HG03280 (cell line): ENCODE measurements around the gene CAPN12.
"Not testable (repeated sequence)": the region's sequence is repeated elsewhere in the genome, so short reads cannot be mapped to it uniquely, and the experiment has no call there.

Experiments used
- ATAC-seq: cut with Tn5 transposase; IDR thresholded peaks from one replicate; pipeline ENCODE4 v1.9.1; 2021; ENCODE audit warnings: mild to moderate bottlenecking, moderate library complexity; ENCODE audit not compliant: unreplicated experiment

Gene CAPN12

DNA sequence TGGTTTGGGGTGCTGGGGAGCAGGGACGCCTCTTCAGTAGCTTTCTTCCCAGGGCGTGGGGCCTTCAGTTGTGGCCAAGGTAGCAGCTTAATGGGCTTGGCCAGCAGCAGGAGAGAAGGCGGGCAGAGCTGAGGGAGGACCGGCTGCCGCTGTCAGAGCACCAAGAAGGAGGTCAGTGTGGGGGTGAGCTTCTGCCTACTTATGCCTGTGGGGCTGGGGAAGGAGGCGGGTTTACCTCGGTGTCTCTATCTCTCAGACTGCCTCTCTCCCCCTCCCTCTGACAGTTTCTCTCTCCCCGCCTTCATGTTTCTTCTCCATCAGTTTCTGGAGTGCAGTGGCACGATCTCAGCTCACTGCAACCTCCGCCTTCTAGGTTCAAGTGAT lies at the start of gene CAPN12:
Gene CAPN12, minus strand, starts transcription at position 177 of the 384 bp plus-strand sequence. CDS start 309 bp downstream, outside the sequence.
- ATAC-seq = no peak

GRCh38 chr19:38793671-38794070 lies 49.4 kb upstream of the CAPN12 start:
- no peak for ATAC-seq

DNA sequence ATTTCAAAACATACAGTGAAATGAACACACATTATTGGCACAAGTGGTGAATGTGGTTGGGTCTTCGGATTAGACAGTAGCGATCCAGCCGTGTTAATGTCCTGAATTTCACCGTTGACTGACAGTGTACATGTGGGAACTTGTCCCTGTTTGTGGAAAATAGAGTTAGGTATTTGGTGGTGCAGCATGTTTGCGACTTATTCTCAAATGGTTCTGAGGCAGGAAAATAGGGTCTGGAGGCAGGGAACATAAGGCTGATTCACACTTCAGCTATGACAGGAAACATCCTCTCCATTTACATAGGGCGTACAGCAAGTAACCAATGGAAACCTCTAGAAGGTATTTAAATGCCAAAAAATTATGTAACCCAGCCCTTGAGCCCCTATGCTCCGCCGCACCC lies 48.9 kb upstream of the CAPN12 start:
- no peak for ATAC-seq

- ATAC-seq = no peak
Measured at GRCh38 chr19:38792250-38793111, 48.2 kb upstream of the CAPN12 start.

- ATAC-seq = not testable (repeated sequence)
Measured at GRCh38 chr19:38791451-38792064, 47.3 kb upstream of the CAPN12 start.

DNA sequence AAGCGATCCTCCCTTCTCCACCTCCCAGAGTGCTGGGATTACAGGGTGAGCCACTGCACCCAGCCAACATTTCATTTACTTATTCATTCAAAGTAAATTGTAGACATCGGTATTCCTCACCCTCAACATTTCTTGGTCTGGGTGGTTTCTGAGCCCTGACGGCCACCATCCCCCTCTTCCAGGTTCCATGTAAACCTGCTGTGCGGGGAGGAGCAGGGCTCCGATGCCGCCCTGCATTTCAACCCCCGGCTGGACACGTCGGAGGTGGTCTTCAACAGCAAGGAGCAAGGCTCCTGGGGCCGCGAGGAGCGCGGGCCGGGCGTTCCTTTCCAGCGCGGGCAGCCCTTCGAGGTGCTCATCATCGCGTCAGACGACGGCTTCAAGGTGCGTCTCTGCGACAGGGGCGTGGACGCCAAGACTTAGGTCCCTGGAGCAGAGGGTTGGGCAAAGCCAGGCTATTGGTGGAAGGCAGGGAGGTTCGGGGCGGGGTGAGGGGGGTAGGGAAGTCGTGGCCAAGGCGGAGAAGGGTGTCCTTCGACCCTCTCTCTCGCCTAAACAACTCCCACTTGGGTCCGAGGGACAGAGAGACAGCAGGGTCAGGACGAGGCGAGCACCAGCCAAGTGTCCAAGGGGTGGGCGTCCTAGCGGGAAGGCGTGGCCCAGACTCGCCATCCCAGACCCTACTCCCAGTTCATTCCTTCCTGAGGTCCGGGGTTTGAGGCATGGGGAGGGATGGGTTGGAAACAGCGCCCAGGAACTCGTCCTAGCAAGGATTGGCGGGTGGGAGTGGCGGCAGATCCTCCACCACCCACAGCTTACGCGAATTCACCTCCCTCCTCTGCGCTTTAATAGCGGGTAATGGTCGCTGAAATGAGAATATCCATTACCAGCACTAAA lies 46.5 kb upstream of the CAPN12 start:
- ATAC-seq = not testable (repeated sequence)

GRCh38 chr19:38788478-38789243 lies 44.4 kb upstream of the CAPN12 start, which contains the start of gene LGALS7B:
Gene LGALS7B (plus strand): TSS chr19:38789200. CDS start chr19:38789227, 27 bp downstream.
- ATAC-seq = no peak

GRCh38 chr19:38786572-38787265 lies 42.4 kb upstream of the CAPN12 start:
- ATAC-seq = no peak

DNA sequence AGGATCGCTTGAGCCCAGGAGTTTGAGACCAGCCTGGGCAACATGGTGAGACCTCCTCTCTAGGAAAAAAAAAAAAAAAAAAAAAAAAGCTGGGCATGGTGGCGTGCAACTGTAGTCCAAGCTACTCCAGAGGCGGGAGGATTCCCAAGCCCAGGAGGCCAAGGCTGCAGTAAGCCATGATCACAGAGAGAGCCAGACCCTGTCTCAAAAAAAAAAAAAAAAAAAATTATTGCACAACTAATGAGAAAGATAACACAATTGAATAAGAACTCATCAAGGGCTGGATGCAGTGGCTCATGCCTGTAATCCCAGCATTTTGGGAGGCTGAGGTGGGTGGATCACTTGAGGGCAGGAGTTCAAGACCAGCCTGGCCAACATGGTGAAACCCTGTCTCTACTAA lies 41.8 kb upstream of the CAPN12 start:
- ATAC-seq = not testable (repeated sequence)

GRCh38 chr19:38785187-38785699 lies 41.0 kb upstream of the CAPN12 start:
- ATAC-seq = no peak

GRCh38 chr19:38784224-38784623 lies 40.0 kb upstream of the CAPN12 start:
- no peak for ATAC-seq

GRCh38 chr19:38782212-38782611 lies 37.9 kb upstream of the CAPN12 start:
- ATAC-seq = not testable (repeated sequence)

- ATAC-seq = no peak
Measured at GRCh38 chr19:38781058-38781457, 36.8 kb upstream of the CAPN12 start.

DNA sequence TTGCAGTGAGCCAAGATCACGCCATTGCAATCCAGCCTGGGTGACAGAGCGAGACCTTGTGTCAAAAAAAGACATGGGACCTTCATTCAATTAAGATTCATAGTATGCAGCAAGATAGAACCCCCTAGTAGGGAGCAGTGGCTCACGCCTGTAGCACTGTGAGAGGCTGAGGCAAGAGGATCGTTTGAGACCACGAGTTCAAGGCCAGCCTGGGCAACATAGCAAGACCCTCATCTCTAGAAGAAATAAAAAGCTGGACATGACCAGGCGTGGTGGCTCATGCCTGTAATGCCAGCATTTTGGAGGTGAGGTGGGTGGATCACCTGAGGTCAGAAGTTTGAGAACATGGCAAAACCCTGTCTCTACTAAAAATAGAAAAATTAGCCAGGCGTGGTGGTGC lies 36.2 kb upstream of the CAPN12 start:
- ATAC-seq = no peak

DNA sequence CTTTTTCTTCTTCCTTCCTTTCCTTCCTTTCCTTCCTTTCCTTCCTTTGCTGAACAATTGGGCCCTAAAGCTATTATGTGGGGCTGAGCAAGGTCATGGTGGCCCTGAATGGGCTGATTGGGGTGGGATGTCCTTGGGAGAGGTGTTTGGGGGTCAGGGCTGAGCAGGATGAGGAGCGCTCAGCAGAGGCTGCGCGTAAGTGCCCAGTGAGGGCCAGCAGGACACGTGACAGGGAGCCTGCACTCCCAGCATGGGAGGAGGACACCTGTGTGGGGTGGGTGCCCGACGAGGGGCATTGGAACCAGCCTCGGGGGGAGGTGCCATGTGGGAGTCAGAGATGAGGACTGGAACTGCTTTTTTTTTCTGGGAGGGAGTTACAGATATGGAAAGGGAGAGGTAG lies 34.5 kb upstream of the CAPN12 start:
- ATAC-seq = no peak

DNA sequence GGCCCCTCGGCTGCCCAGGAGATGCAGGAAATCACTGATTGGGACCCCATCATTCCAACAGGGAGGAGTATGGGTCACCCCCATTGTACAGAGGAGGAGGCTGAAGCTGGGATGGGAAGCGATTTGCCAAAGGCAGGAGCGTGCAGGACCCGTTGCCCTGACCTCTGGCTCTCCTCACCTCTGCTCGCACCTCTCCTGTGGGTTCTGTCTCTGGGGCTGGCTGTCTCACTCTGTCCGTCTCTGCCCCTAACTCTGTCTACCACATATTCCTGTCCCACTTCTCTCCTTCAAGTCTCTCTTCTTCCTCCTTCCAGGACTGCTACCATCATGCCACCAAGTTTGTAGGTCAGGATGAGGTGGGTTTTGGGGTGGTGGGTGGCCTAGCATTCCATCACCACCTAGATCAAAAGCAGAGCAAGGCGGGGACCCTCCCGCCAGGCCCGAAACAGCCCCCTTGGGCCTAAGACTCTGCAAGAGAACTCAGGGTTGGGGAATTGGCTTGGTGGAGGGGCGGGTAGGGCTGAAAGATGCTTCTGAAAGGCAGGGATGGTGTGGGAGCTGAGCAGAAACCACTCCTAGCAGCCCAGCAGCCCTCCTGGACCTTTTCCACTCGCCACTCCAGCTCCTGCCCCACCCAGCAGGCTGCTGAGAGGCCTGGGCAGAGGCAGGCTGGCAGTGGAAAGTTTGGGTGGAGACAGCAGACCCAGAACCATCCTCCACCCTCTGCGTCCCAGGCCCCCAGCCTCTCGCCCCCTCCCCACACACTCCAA lies 30.1 kb upstream of the CAPN12 start:
- no peak for ATAC-seq

- no peak for ATAC-seq
Measured at GRCh38 chr19:38773469-38774177, 29.3 kb upstream of the CAPN12 start, which contains the start of gene LGALS7. Gene LGALS7 (minus strand): TSS chr19:38773517. CDS start chr19:38773492, 25 bp downstream.

DNA sequence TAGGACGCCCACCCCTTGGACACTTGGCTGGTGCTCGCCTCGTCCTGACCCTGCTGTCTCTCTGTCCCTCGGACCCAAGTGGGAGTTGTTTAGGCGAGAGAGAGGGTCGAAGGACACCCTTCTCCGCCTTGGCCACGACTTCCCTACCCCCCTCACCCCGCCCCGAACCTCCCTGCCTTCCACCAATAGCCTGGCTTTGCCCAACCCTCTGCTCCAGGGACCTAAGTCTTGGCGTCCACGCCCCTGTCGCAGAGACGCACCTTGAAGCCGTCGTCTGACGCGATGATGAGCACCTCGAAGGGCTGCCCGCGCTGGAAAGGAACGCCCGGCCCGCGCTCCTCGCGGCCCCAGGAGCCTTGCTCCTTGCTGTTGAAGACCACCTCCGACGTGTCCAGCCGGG lies 27.3 kb upstream of the CAPN12 start:
- ATAC-seq = not testable (repeated sequence)
